HEK293 (cell line): ENCODE data around the gene DCDC2B.

Experiments
- CTCF ChIA-PET: fragments of 350-600 bp; formaldehyde crosslinking; extraction: SDS; loops from one replicate; lab custom pipeline; 2021; ENCODE audit warnings: antibody characterized with exemption; lab: Yijun Ruan, JAX
- POLR2A ChIA-PET: fragments of 300-600 bp; formaldehyde crosslinking; extraction: SDS; loops from one replicate; lab custom pipeline; 2020; ENCODE audit warnings: antibody characterized with exemption, inconsistent platforms; lab: Yijun Ruan, JAX
- H3K27ac ChIP-seq: fragments of 200-500 bp; sonication (Bioruptor generic); 2 replicates; pipeline ENCODE4 v1.5.1; 2014; ENCODE audit warnings: low read depth, low read length, control low read depth, inconsistent platforms; ENCODE audit errors: extremely low read depth
- H3K36me3 ChIP-seq, 2 experiments: fragments of 200-500 bp in 1 of 2; sonication (Bioruptor generic) in 1 of 2; 1 replicate in 1 of 2; 2 replicates in 1 of 2; pipeline ENCODE4 v1.5.1; 2014 to 2017; ENCODE audit warnings: inconsistent platforms in 2 of 2, low read length in 2 of 2; ENCODE audit not compliant: control insufficient read depth in 2 of 2, insufficient read depth in 1 of 2
- H3K4me1 ChIP-seq: fragments of 200-500 bp; sonication (Bioruptor generic); 2 replicates; pipeline ENCODE4 v1.5.1; 2014; ENCODE audit warnings: mild to moderate bottlenecking, low read length, inconsistent platforms; ENCODE audit not compliant: control insufficient read depth, insufficient read depth
- H3K4me3 ChIP-seq: 2 replicates; pipeline ENCODE4 v1.5.1; 2011; ENCODE audit warnings: low read depth, mild to moderate bottlenecking, control low read depth, low read length, moderate library complexity
- H3K9me3 ChIP-seq: fragments of 200-500 bp; sonication (Bioruptor generic); 2 replicates; pipeline ENCODE4 v1.5.1; 2014; ENCODE audit warnings: low read depth, low read length, inconsistent platforms; ENCODE audit not compliant: control insufficient read depth, insufficient read depth
- HOXA7 ChIP-seq: sonication (generic); formaldehyde crosslinking; IDR thresholded peaks from 2 replicates; pipeline ENCODE4 v1.8.1; 2022; ENCODE audit warnings: missing genetic modification reagents, borderline replicate concordance
- HOXD13 ChIP-seq: sonication (generic); formaldehyde crosslinking; IDR thresholded peaks from 2 replicates; pipeline ENCODE4 v1.8.0; 2022; ENCODE audit warnings: missing genetic modification reagents, borderline replicate concordance
- KLF9 ChIP-seq: fragments of 450-650 bp; formaldehyde crosslinking; IDR thresholded peaks from 2 replicates; pipeline ENCODE4 v1.5.1; 2016; ENCODE audit warnings: missing biosample characterization, missing genetic modification characterization, low read depth
- MZF1 ChIP-seq: fragments of 450-650 bp; formaldehyde crosslinking; IDR thresholded peaks from 2 replicates; pipeline ENCODE4 v1.5.1; 2017; ENCODE audit warnings: missing biosample characterization, missing genetic modification characterization, borderline replicate concordance
- PATZ1 ChIP-seq: fragments of 450-650 bp; formaldehyde crosslinking; IDR thresholded peaks from 2 replicates; pipeline ENCODE4 v1.5.1; 2016; ENCODE audit warnings: missing biosample characterization, missing genetic modification characterization
- SP3 ChIP-seq: fragments of 450-650 bp; formaldehyde crosslinking; IDR thresholded peaks from 2 replicates; pipeline ENCODE4 v1.5.1; 2016; ENCODE audit warnings: missing biosample characterization, missing genetic modification characterization
- ZBTB17 ChIP-seq: fragments of 450-650 bp; formaldehyde crosslinking; IDR thresholded peaks from 2 replicates; pipeline ENCODE4 v1.5.1; 2016; ENCODE audit warnings: missing biosample characterization, missing genetic modification characterization
- ZBTB20 ChIP-seq: fragments of 450-650 bp; formaldehyde crosslinking; IDR thresholded peaks from 2 replicates; pipeline ENCODE4 v1.5.1; 2016; ENCODE audit warnings: missing biosample characterization, missing genetic modification characterization
- ZBTB26 ChIP-seq: fragments of 450-650 bp; formaldehyde crosslinking; optimal IDR thresholded peaks from 2 replicates; pipeline ENCODE3; 2016; ENCODE audit warnings: missing biosample characterization, mild to moderate bottlenecking, missing genetic modification characterization
- ZBTB6 ChIP-seq: fragments of 450-650 bp; formaldehyde crosslinking; IDR thresholded peaks from 2 replicates; pipeline ENCODE4 v1.5.1; 2017; ENCODE audit warnings: missing biosample characterization, missing genetic modification characterization
- ZBTB7A ChIP-seq: fragments of 450-650 bp; formaldehyde crosslinking; IDR thresholded peaks from 2 replicates; pipeline ENCODE4 v1.5.1; 2016; ENCODE audit warnings: low read depth, missing biosample characterization, missing genetic modification characterization
- ZFHX2 ChIP-seq: fragments of 450-650 bp; formaldehyde crosslinking; conservative IDR thresholded peaks from 2 replicates; pipeline ENCODE4 v1.5.1; 2016; ENCODE audit warnings: missing biosample characterization, missing genetic modification characterization
- ZFP37 ChIP-seq: fragments of 450-650 bp; formaldehyde crosslinking; IDR thresholded peaks from 2 replicates; pipeline ENCODE4 v1.5.1; 2016; ENCODE audit warnings: missing biosample characterization, missing genetic modification characterization
- ZNF10 ChIP-seq: fragments of 450-650 bp; formaldehyde crosslinking; IDR thresholded peaks from 2 replicates; pipeline ENCODE4 v1.5.1; 2017; ENCODE audit warnings: missing biosample characterization, missing genetic modification characterization
- ZNF121 ChIP-seq: fragments of 450-650 bp; formaldehyde crosslinking; IDR thresholded peaks from 2 replicates; pipeline ENCODE4 v1.5.1; 2016; ENCODE audit warnings: missing biosample characterization, missing genetic modification characterization
- ZNF148 ChIP-seq: fragments of 450-650 bp; formaldehyde crosslinking; IDR thresholded peaks from 2 replicates; pipeline ENCODE4 v1.5.0; 2017; ENCODE audit warnings: missing biosample characterization, missing genetic modification characterization, borderline replicate concordance
- ZNF184 ChIP-seq: fragments of 450-650 bp; IDR thresholded peaks from 2 replicates; pipeline ENCODE4 v1.5.1; 2018; ENCODE audit warnings: missing biosample characterization, mild to moderate bottlenecking, missing genetic modification characterization
- ZNF221 ChIP-seq: fragments of 450-650 bp; formaldehyde crosslinking; IDR thresholded peaks from 2 replicates; pipeline ENCODE4 v1.5.1; 2017; ENCODE audit warnings: missing biosample characterization, missing genetic modification characterization, borderline replicate concordance
- ZNF223 ChIP-seq: fragments of 450-650 bp; formaldehyde crosslinking; IDR thresholded peaks from 2 replicates; pipeline ENCODE4 v1.5.1; 2016; ENCODE audit warnings: missing biosample characterization, missing genetic modification characterization
- ZNF292 ChIP-seq: fragments of 450-650 bp; formaldehyde crosslinking; IDR thresholded peaks from 2 replicates; pipeline ENCODE4 v1.5.1; 2016; ENCODE audit warnings: low read depth, missing biosample characterization, missing genetic modification characterization, borderline replicate concordance
- ZNF302 ChIP-seq: fragments of 450-650 bp; formaldehyde crosslinking; IDR thresholded peaks from 2 replicates; pipeline ENCODE4 v1.5.1; 2016; ENCODE audit warnings: missing biosample characterization, missing genetic modification characterization, low read depth
- ZNF341 ChIP-seq: fragments of 450-650 bp; formaldehyde crosslinking; IDR thresholded peaks from 2 replicates; pipeline ENCODE4; 2016; ENCODE audit warnings: low read depth, missing biosample characterization, missing genetic modification characterization
- ZNF350 ChIP-seq: fragments of 450-650 bp; formaldehyde crosslinking; IDR thresholded peaks from 2 replicates; pipeline ENCODE4 v1.5.0; 2017; ENCODE audit warnings: missing biosample characterization, mild to moderate bottlenecking, missing genetic modification characterization
- ZNF394 ChIP-seq: fragments of 450-650 bp; formaldehyde crosslinking; IDR thresholded peaks from 2 replicates; pipeline ENCODE4 v1.5.1; 2016; ENCODE audit warnings: missing biosample characterization, missing genetic modification characterization, mild to moderate bottlenecking, moderate library complexity, borderline replicate concordance
- ZNF555 ChIP-seq: fragments of 450-650 bp; formaldehyde crosslinking; conservative IDR thresholded peaks from 2 replicates; pipeline ENCODE4 v1.5.1; 2017; ENCODE audit warnings: missing biosample characterization, mild to moderate bottlenecking, missing genetic modification characterization, inconsistent platforms
- ZNF600 ChIP-seq: fragments of 450-650 bp; formaldehyde crosslinking; IDR thresholded peaks from 2 replicates; pipeline ENCODE4 v1.5.1; 2016; ENCODE audit warnings: missing biosample characterization, missing genetic modification characterization
- ZNF843 ChIP-seq: fragments of 450-650 bp; formaldehyde crosslinking; IDR thresholded peaks from 2 replicates; pipeline ENCODE4 v1.5.1; 2016; ENCODE audit warnings: missing biosample characterization, missing genetic modification characterization

DCDC2B gene

GRCh38 chr1:32199717-32200072, 9.2 kb upstream of the DCDC2B start:
- H3K4me3 ChIP-seq = no peak overlapping the region
- no peaks in the 10 kb centered on the region; the same call in 1 of the 2 replicates for H3K4me1 ChIP-seq
- TF ChIP-seq ZNF600 (tag by site-specific recombination) (peak; percentile 33; the same call in 1 of the 2 replicates), SP3 (tag by site-specific recombination) (no peak), ZNF10 (tag by site-specific recombination) (0 out of 2 replicates have a peak, but pooled peaks have one; percentile 71)
- no peaks in the 10 kb centered on the region for H3K9me3 ChIP-seq
- CTCF ChIA-PET = interaction anchor here (0.8 kb wide), 1 partner anchor 49 kb away, joined by 4 read pairs; no protein-coding TSS in a partner anchor
- no peak overlapping the region for H3K27ac ChIP-seq
- peaks cover 0 to 60% of the 10 kb centered on the region in 2 experiments; a peak in 1 of 3 replicates for H3K36me3 ChIP-seq
- POLR2A ChIA-PET = interaction anchor here (0.6 to 5.0 kb wide), 8 partner anchors 9 to 136 kb away, joined by 4 to 25 read pairs (median 8); partner anchors contain the start of genes DCDC2B, KPNA6, MARCKSL1 and TXLNA

- Histone ChIP-seq H3K36me3 (peaks cover 0 to 55% of the 10 kb centered on the region in 2 experiments; a peak in 1 of 3 replicates), H3K27ac (no peak within 1 kb of the TSS; the same call in 1 of the 2 replicates), H3K4me3 (peak within 1 kb of the TSS; percentile 49), H3K4me1 (no peaks in the 10 kb centered on the region; the same call in 1 of the 2 replicates), H3K9me3 (no peaks in the 10 kb centered on the region)
- CTCF ChIA-PET = interaction anchor here (0.8 to 1.2 kb wide), 2 partner anchors 20 to 48 kb away, joined by 3 to 4 read pairs; no protein-coding TSS in a partner anchor
- POLR2A ChIA-PET = interaction anchor here (0.6 to 5.0 kb wide), 10 partner anchors 8 to 209 kb away, joined by 3 to 25 read pairs (median 7); partner anchors contain the start of genes DCDC2B, KPNA6, MARCKSL1 and TXLNA
- TF ChIP-seq ZNF843 (tag by site-specific recombination) (no peak), ZBTB20 (tag by site-specific recombination) (peak; percentile 78; the same call in 1 of the 2 replicates), ZNF184 (no peak; the same call in 1 of the 2 replicates), ZBTB7A (tag by site-specific recombination) (no peak), ZNF394 (tag by site-specific recombination) (no peak), ZNF555 (tag by site-specific recombination) (no peak), ZNF121 (tag by site-specific recombination) (peak; percentile 78; the same call in 1 of the 2 replicates), ZNF148 (tag by site-specific recombination) (no peak), ZFHX2 (peak; percentile 74), ZNF221 (tag by site-specific recombination) (no peak), MZF1 (tag by site-specific recombination) (no peak), HOXD13 (no peak), KLF9 (tag by site-specific recombination) (peak; percentile 77), ZNF350 (tag by site-specific recombination) (no peak), PATZ1 (peak; percentile 85), ZBTB26 (peak; percentile 22), ZNF341 (tag by site-specific recombination) (peak; percentile 98), ZNF292 (tag by site-specific recombination) (no peak), HOXA7 (no peak), ZBTB17 (tag by site-specific recombination) (peak; percentile 82), ZFP37 (tag by site-specific recombination) (no peak), ZNF302 (tag by site-specific recombination) (no peak), ZNF223 (tag by site-specific recombination) (no peak), ZBTB6 (tag by site-specific recombination) (peak; percentile 53; the same call in 1 of the 2 replicates)
These were observed 8.5 kb upstream of the DCDC2B start, which contains the start of gene CCDC28B for GRCh38 chr1:32200226-32201010. Gene CCDC28B, plus strand, starts transcription at chr1:32200595. Its CDS starts 1,341 bp downstream, at chr1:32201936.
